ENCODE measurements around the gene OR8D2.
"Not testable (repeated sequence)": the region's sequence is repeated elsewhere in the genome, so short reads cannot be mapped to it uniquely, and the experiment has no call there.

OR8D2 gene

DNA sequence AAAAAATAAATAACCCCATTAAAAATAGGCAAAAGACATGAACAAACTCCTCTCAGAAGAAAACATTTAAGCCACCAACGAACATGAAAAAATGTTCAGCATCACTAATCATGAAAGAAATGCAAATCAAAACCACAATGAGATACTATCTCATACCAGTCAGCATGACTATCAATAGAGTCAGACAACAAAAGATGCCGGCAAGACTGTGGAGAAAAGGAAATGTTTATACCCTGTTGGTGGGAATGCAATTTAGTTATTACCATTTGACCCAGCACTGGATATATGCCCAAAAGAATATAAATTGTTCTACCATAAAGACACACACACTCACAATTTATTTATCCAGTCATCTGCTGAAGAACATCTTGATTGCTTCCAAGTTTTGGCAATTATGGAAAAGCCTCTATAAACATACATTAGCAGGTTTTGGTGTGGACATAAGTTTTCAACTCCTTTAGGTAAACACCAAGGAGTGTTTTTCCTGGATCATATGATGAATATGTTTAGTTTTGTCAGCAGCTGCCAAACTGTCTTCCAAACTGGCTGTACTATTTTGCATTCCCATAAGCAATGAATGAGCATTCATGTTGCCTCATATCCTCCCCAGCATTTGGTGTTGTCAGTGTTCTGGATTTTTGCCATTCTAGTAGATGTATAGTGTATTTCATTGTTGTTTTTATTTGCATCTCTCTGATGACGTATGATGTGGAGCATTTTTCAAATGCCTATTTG lies 34.2 kb downstream of the OR8D2 start:
- peak; percentile 43 for DNase-seq (ENCODE audit: low spot score)

GRCh38 chr11:124278261-124278660 lies 41.7 kb downstream of the OR8D2 start:
- DNase-seq (ENCODE audit: low spot score) = no peak

DNA sequence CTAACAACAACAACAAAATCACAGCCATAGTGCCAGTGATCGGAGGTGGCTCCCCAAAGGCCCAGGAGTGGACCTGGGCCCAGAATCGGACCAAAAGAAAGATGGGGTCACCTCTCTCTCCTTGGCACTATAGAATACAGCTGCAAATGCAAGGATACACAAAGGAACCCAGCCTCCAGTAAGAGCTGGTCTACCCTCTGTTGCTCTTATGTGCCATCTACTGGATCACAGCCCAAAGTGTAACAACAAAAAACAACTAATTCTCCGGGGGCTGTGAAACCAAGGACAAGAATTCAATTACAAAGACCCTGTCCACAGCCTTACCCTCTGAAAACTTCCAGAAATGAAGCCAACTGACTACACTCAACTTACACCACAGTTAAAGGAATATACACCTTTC lies 42.2 kb downstream of the OR8D2 start:
- no peak for DNase-seq (ENCODE audit: low spot score)

GRCh38 chr11:124277207-124277606 lies 42.8 kb downstream of the OR8D2 start:
- DNase-seq (ENCODE audit: low spot score) = no peak

DNA sequence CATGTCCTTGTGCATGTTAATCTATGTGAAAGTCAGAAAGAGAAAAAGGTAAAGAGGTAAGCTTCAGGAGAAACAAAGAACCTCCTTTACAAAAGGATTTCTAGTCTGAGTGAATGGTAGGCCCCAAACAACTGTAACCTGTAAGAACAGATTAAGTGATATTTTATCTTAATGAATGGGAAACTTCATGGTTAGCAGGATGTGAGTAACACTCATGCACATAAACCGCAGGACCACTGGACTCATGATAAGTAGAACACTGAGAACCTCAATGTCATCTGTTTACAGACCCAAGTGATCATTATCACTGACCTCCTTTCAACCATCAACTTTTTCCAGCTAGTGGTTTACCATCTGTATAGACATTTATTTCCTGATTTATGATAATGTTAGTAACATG lies 43.9 kb downstream of the OR8D2 start:
- DNase-seq (ENCODE audit: low spot score) = no peak

GRCh38 chr11:124274000-124274399 lies 46.0 kb downstream of the OR8D2 start:
- no peak for DNase-seq (ENCODE audit: low spot score)

- DNase-seq (ENCODE audit: low spot score) = not testable (repeated sequence)
These were observed 49.1 kb downstream of the OR8D2 start for GRCh38 chr11:124270886-124271285.
